GM21390 (cell line): ENCODE data around the gene STK11.

Experiments used
- ATAC-seq: cut with Tn5 transposase; IDR thresholded peaks from one replicate; pipeline ENCODE4 v1.9.1; 2021; ENCODE audit not compliant: unreplicated experiment

STK11 gene, protein sequence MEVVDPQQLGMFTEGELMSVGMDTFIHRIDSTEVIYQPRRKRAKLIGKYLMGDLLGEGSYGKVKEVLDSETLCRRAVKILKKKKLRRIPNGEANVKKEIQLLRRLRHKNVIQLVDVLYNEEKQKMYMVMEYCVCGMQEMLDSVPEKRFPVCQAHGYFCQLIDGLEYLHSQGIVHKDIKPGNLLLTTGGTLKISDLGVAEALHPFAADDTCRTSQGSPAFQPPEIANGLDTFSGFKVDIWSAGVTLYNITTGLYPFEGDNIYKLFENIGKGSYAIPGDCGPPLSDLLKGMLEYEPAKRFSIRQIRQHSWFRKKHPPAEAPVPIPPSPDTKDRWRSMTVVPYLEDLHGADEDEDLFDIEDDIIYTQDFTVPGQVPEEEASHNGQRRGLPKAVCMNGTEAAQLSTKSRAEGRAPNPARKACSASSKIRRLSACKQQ

DNA sequence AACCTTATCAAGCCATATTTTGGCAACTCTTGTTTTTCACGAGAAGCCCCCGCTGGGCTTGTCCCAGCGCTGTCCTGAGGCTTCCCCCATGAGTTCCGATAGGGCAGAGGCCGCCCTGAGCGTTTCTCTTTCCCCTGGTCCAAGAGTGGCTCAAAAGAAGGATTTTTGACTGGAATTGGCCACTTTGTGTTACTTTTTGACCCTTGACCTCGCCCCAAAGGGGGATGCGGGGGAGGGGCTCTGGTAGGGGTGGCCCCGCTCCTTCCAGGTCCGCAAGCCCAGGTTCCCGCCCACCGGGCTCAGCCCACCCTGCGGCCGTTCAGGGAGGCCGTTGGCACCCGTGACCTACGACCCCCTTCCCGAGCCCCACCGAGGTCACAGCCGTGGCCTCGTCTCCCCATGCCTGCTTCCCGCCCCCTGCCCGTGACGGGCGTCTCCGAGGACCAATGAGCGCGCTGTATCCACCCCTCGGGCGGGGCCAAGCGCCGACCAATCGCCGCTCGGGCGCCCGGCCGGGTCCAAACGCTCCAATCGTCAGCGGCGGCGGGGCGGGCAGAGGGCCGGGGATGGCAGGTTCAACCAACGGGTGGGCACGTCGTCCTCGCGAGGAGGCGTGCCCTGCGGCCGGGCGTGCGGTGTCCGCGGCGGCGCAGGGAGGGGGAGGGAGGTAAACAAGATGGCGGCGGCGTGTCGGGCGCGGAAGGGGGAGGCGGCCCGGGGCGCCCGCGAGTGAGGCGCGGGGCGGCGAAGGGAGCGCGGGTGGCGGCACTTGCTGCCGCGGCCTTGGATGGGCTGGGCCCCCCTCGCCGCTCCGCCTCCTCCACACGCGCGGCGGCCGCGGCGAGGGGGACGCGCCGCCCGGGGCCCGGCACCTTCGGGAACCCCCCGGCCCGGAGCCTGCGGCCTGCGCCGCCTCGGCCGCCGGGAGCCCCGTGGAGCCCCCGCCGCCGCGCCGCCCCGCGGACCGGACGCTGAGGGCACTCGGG, at the start of gene STK11:
Gene STK11, plus strand, starts transcription at position 665 of the 986 bp plus-strand sequence. CDS start 1,136 bp downstream, outside the sequence.
- peak; percentile 83 for ATAC-seq

DNA sequence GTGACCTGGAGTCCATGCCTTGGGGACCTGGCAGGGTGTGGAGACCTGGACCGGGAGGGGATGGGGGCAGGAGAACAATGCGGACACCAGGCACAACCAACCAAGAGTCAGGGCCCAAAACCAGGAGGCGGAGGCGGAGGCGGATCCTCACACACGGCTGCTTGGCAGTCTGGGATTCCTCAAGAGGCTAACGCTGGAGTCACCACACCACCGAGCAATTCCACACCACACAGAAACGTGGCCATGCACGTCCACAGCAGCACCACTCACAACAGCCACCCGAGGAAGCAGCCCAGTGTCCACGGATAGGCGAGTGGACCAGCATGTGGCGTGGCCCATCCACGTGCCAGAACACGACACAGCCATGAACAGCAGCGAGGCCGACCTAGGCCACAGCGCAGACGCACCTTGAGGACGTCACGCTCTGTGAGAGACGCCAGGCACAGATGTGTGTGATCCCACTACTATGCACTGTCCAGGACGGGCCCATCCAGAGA, 49.2 kb upstream of the STK11 start:
- no peak for ATAC-seq

DNA sequence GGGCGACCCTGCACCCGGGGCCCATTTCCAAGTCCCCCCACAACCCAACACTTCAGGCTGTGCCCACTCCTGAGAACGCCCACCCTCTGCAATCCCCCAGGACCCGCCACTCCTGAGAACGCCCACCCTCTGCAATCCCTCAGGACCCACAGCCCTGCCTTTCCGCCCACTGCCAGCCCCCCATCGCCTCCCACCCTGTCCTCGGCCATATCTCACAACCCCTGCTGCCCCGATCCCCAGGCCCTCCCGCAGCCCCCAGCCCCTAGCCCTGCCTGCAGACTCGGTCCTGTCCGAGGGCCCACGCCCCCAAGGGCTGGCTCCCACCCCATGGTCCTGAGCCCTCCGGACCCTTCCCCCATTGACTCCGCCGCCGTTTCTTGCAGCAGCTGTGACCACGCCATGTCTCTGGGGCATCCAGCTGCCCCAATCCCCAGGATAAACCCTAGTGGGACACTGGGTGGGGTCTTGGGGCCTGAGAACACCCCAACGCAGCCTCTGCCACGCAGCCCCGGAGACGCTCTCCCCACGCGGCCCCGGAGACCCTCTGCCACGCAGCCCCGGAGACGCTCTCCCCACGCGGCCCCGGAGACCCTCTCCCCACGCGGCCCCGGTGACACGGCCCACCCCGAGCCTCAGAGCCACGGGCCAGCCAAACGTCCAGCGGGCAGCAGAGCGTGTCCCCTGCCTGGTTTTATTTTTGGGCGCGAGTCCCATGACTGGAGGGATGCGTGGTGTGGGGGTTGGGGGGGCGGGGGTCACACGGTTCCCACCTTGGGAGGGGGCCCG, 48.6 kb upstream of the STK11 start:
- ATAC-seq: no peak

DNA sequence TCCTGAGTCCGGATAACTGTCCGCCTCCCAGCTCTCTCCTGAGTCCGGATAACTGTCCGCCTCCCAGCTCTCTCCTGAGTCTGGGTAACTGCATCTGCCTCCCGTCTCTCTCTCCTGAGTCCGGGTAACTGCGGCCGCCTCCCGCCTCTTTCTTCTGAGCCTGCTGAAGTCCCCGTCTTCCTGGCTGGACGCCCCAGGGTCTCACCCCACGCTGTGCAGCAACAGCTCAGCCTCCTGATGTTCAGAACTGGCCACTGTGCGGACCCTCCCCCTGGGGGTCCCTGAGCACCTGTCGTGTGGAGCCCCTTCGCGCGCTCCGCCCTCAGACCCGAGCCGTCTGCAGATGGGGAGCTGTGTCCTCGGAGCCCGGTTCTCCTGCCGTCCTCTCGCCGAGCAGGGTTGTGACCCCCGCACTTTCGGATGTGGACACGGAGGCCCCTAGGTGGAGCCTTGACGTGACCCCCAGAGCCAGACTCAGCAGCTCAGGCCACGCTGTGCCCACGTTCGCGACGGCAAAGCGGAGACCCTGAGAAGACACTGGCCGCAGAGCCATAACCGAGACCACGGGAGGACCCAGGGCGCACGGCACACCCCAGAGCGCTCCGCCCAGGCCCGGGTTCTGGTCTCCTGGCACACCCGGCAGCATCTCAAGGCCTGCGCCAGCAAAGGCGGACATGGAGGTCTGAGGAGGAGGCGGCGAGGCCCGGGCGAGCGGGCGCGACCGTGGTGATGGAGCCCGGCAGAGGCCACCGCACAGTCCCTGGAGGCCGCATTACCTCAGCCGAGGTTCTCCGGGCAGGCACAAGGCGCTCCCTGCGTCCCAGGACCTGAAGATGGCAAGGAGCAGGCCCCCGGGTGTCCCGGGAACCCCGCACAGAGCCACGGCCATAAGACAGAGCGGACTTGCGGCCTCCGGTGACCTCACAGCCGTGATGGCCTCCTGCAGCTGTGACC, 47.4 kb upstream of the STK11 start:
- no peak for ATAC-seq

DNA sequence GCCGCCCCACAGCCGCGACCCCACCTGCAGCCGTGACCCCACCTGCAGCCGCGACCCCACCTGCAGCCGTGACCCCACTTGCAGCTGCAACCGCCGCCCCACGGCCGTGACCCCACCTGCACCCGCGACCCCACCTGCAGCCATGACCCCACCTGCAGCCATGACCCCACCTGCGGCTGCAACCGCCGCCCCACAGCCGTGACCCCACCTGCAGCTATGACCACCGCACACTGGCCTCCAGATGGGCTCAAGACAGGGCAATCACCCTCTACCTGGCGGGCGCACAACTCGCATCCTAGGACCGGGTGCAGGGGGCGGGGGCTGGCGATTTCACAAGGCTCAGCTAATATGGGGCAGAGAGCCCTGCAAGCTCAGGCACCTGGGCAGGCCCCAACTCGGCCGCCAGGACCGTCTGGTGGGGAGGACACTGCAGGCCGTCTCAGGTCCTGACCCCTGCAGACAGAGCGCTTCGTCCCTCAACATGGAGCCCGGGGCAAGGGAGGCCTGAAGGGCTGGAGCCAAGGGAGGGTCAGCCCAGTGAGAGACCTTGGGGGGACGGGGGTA, 46.6 kb upstream of the STK11 start:
- no peak for ATAC-seq

DNA sequence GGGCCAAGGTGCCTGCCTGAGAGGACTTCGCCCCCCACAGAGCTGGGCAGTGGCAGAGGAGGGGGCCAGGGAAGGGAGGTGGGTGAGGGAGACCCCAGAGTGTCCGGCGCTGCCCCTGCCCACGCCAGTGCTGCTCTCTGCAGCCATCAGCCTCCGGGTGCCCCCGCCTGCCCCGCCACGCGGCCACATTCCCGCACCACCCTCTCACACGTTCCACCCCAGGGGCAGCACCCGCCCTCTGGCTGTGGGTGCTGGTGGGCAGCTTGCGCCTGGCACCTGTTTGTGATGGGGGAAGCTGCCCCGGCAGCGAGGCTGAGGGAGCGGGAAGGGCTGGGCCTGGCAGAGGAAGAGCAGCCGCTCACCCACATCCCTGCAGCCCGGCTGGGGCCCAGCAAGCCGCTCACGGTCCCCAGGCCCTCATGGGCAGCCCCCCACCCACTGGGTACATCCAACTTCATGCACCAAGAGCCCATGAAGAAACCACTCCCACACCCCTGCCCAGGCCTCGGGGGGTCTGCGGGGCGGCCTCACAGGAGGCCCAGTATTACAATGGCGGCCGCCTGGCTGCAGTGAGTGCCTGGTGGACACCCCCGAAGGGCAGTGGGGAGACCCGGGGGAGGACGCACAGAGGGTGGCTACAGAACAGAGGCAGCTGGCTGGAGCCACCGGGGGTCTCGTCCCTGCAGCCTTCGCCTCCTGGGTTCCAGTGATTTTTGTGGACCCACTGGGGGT, 45.5 kb upstream of the STK11 start:
- ATAC-seq: no peak

DNA sequence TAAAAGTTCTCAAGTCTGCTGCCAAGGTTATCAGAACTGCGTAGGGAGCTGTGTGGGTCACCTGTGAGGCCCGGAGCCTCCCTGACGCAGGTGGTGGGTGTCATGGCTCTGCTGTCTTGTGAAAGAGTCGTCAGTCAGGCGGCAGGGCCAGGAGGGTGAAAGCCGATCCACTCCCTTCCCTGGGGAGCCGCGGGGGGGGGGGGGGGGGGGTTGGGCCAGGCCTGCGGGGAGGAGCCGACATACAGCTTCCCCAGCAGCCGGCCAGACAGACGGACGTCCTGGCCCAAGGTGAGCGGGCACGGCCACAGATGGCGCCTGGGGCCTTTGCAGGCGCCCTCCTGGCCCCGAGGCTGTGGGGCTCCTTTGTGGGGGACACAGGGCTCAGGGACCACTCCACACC, 43.9 kb upstream of the STK11 start:
- ATAC-seq: no peak

DNA sequence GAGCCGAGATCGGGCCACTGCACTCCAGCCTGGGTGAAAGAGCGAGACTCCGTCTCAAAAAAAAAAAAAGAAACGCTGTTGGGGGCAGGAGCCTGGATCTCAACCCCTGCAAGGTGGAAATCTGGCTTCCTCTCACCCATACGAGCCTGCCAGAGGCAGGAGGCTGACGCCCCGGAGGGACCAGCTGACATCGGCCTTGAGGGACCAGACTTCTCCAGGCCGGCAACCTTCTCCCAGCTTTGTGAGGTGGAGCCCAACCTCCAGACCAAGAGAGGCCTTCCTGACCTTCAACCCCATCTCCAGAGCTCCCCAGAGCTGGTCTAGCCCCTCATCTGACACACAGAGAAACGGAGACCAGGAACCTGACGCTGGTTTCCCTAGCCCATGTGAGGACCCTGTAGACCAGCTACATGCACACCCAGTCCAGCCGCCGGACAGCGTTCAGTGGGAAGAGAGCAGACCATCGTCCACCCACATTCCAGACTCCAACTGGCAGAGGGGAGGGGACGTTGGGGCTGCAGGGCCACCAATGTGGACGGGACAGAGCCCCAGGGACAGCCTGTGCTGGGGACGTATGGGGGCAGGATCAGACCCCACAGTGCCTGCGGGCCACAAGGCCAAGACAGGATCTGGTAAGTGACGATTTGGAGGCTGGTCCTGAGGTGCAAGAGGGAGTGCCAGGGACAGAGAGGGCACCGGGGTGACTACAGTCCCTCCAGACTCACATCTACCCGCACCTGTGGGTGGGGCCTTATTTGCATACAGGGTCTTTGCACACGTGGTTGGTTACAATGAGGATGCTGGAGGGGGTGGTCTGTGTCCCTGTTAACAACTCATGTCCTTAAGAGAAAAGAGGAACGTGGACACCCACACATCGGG, 42.9 kb upstream of the STK11 start:
- no peak for ATAC-seq

DNA sequence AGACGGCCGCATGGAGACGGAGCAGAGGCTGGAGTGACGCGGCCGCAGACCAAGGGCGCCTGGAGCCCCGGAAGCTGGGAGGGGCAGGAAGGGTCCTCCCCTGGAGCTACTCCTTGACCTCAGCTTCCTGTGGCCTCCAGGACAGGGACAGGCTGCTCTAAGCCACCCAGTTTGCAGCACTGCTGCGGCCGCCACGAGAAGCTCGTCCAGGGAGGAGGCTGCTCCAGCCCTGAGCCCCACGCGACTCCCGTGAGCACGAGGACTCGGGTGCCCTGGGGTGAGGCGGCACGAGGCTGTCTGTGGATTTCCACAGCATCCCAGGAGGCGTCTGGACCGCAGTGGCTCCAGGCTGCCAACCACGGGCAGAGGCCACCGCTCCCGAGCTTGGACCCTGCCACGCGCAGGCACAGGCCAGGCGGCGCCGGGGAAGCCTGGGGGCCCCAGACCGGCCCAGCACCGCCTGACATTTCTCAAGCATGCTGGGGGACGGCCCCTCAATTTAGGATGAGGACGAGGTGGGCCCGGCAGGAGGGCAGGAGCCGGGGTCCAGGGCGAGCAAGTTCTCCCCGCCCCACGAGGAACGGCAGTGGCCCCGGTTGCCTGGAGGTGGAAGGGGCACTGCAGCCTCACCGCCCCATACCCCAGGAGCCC, 42.2 kb upstream of the STK11 start:
- ATAC-seq: no peak

DNA sequence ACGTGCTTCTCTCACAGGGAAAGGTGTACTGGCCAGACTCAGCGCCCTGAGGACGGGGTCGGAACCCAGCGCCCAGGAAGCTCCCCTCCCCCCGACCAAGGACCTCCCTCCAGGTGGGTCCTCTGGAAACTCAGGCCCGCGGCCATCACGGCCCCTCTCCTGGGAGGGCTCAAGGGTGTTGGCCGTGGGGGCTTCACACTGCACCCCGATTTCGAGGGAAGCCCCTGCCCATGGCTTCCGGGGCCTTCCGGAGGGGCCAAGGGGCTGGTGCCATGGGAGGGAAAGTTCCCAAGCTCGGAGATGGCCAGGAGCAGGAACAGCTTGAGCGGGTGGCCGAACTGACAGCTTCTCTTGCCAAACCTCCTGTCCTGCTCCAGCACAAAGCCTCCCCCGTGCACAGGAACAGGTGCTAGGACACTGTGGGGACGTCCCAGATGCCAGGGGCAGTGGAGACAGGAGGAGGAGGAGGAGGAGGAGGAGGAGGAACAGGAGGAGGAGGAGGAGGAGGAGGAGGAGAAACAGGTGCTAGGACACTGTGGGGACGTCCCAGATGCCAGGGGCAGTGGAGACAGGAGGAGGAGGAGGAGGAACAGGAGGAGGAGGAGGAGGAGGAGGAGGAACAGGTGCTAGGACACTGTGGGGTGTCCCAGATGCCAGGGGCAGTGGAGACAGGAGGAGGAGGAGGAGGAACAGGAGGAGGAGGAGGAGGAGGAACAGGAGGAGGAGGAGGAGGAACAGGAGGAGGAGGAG, 41.5 kb upstream of the STK11 start:
- ATAC-seq: no peak

DNA sequence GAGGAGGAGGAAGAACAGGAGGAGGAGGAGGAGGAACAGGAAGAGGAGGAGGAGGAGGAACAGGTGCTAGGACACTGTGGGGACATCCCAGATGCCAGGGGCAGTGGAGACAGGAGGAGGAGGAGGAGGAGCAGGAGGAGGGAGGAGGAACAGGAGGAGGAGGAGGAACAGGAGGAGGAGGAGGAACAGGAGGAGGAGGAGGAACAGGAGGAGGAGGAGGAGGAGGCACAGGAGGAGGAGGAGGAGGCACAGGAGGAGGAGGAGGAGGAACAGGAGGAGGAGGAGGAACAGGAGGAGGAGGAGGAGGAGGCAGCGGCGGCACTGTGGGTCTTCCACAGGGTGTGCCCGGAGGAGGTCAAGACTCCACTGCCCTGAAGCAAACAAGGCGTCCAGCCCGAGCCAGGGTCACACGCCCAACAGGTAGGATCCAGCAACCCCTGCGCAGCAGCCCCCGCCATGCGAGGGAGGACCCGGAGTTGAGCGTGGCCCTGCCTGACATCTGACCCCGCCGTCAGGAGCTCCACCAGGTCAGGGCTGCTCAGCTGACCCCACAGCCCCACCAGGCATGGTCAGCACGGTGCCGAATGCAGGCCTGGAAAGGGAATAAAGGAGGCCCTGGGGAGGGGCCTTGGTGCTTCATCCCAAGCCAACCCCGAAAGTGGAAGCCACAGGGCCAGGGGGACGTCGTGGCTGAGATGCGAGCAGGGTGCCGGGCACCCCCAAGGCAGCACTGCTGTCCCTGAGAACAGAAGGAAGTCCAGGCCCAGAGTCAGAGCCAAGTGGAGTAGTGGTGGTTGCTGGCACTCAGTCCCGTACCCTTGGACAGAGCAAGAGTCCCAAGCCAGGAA, 40.7 kb upstream of the STK11 start:
- no peak for ATAC-seq

DNA sequence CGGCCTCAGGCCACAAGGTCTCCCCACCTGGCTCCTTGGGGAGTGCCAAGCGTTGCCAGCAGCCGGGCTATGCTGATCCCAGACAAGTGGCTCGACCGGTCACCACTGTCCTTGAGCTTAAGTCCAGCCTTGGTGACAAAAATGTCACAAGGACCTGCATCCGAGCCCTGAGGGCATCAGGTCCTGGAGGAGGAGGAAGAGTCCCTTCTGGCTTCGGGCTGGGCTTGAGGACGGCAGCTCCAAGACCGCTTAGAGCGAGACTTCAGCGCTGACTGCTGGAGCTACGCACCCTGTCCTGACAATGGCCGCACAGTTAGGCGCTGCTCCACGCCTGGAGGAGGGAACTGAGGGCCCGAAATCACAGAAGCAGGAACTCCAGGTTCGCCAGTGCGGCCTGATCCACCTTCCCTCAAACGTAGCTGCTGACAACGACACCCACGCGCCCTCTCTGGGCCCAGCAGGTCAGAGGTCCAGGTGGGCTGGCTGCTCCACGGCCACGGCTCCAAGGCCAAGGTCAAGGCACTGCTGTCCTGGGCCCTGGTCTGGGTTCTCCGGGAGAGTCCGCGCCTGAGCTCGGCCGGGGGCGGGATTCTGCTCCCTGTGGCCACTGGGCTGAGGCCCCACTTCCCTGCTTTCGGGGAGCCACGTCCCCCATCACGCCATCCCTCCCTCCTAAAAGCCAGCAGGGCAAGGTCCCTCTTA, 38.6 kb upstream of the STK11 start:
- ATAC-seq: no peak

DNA sequence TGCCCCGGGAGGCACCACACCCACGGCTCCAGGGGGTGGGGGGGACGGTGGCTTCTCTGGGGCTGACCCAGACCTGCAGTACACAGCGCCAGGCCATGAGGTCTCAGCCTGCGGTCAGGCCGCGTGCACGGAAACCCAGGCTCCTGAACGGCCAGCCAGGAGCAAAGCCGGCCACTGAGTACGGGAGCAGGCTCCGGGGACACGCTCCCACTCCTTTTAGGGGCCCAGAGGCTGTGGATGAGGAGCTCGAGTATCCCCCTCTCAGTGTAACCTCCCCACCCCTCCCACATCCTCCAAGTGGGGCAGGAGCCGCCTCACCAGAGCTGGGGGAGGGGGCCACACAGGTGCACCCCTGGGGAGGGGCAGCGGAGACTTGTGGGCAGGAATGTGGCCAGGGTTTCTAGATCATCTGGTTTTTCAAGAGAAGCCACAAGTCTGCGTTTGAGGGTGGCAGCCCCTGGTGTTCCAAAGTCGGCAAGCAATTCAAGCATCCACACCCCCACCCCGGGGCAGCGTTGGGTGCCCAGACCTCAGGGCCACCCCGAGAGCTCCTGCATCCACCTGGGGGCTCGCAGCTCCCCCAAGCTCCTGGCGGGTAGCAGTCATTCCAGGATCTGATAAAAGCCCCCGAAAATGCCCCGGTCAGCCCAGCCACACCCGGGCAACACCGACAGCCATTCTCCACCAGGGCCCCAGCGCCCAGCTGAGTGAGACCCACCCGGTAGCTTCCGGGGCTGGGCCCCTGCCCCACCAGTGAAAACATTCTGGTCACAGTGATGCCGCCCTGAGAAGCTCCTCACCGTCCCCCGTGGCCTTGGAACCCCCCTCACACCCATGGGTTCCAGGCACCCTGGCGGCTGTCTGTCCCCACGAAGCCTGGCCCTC, 37.6 kb upstream of the STK11 start:
- ATAC-seq: no peak
